GM21367 (cell line): Measurements from ENCODE around the gene DDX17.
A peak's percentile ranks its signal among the peaks of the same experiment; 100 is the strongest.

Source experiments
- ATAC-seq: cut with Tn5 transposase; IDR thresholded peaks from one replicate; pipeline ENCODE4 v1.9.1; 2021; ENCODE audit not compliant: unreplicated experiment

Gene DDX17

DNA sequence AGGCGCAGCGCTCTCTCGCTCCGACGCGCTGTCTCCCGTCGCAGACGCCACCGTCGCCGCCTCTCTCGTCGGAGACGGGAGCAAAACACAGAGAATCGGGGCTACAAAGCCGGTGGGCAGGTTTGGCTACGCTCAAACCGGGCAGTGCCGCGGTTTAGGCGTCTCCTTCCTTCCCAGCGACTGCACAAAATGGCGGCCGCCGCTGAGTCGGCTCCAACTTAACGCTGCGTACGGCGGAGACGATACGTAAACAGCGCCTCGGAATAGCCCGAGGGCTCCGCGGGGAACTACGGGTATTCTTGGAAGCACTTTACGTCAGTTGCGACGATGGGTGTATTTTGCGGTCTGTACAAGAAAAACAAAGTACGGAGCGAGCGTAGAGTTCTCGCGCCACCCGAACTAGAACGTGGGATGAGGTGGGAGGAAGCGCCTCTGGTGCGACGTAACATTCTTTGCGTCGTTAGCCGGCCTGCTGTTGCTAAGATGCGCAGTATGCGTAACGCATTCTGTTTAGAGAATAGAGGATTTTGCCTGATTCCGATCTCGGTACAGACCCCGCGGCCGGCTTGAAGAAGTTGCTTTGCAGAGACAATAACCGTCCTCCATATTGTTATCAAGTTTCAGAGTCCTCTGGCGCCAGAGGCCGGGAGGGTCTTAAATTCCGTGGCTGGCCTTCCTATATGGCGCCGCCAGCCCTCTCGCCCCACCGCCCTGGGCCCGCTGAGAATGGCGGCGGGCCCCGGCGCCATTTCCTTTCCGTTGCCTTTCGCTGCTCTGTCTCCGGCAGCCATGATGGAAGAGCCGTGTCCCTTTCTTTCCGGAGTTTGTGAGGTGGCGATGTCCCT lies at the start of gene DDX17:
TSS of gene DDX17 (minus strand) at position 194 of the 845 bp plus-strand sequence.
- peak; percentile 60 for ATAC-seq

DNA sequence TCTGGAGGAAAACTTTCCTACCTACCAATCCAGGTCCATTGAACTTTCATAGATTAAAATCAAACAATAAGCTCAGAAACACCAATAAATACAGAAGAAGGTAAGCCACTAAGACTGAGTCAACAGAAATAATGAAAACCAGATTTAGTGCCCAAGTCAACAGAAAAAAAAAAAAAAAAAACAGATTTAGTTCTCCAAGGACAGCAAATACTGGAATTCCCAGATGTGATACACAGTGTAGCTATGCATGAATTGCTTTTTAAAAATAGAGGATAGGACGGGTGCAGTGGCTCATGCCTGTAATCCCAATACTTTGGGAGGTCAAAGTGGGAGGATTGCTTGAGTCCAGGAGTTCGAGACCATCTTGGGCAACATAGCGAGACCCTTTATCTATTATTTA lies 48.2 kb upstream of the DDX17 start:
- no peak for ATAC-seq

DNA sequence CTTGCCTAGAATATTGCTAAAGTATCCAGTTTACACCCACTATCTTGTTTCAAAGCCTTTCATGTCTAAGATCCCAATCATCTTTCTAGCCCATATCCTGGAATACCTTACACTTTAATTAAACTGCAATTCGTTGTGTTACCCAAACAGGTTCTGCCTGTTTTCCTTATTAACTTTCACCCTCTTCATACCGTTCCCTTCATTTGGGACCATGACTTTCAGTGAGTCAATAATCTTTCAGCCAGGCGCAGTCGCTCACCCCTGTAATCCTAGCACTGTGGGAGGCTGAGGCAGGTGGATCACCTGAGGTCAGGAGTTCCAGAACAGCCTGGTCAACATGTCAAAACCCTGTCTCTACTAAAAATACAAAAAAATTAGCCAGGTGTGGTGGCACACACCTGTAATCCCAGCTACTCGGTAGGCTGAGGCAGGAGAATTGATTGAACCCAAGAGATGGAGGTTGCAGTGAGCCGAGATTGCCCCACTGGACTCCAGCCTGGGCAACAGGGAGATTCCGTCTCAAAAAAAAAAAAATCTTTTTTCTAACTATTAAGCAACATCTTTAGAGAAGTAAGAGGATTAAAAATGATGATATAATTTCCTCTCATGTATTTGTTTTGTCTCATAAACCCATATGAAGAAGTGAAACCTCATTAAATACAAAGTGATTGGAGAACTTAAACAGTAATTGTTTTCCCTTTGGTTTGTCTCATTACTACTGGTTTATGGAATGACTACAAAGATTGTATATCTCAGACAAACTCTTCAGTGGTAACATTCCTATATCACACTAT lies 43.2 kb upstream of the DDX17 start:
- ATAC-seq, result no peak

DNA sequence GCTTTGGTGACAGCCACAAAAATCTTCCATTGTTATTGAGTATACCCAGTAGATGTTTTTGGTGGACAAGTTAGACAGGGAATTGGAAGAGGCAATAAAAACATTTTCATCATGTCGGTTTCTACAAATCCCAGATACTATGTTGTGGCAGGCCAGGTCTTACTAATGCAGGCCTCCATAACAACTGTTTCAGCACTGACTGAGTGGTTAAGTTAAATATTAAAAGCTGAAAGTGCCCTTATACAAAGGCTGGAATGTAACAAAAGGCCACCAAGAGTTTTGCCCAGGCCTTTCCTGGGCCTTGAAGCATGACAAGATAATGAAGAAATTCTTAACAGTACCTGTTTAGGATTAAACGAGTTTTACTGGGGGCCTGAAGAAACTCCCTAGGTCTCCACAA lies 34.6 kb upstream of the DDX17 start:
- ATAC-seq, result no peak

DNA sequence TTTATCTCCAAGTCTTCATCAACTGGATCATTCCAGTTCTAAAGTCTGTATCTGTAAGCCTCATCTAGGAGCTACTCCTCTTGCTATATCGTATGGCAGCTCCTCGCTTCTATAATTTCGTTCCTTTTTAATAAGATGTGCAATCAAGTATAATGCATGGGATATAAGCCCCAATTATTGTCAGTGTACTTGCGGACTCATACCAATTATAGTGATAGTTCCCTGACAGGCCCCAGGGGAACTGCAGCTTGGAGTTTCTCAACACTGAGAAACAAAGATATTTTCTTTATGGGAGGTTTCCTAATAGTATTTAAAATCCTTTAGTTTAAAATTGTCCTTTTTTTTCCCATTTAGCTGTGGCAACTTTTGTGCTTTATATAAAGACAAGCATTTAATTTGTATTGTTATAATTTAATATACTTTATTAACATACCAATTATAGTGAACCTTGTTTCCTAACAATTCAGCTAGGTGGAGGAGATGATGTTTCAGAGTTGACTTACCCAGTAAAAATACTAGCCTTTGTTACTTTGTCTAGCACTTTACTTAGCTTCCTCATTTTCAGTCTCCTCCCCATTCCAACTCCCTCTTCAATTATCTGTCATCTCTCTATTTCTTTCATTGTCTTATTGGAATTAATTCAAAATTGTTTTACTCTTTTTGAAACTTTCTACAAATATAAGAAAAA lies 25.3 kb upstream of the DDX17 start:
- no peak for ATAC-seq

DNA sequence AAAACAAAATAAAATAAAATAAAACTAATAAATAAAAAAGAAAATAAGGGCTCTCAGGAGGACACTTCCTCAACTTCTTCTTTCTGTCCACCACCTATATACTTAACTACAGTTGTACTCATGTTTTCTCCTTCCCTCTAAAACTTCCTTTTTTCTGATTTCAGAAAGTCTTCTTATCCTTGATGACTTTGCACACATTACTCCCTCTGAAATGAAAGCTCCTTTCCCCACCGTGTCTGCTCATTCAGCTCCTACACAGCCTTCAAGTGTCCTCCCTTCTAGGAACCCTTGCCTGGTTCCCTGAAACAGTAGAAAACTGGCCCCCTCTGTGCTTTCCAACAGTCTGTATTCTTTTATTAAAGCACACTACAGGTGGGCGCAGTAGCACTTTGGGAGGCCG lies 18.3 kb upstream of the DDX17 start:
- ATAC-seq, result no peak

DNA sequence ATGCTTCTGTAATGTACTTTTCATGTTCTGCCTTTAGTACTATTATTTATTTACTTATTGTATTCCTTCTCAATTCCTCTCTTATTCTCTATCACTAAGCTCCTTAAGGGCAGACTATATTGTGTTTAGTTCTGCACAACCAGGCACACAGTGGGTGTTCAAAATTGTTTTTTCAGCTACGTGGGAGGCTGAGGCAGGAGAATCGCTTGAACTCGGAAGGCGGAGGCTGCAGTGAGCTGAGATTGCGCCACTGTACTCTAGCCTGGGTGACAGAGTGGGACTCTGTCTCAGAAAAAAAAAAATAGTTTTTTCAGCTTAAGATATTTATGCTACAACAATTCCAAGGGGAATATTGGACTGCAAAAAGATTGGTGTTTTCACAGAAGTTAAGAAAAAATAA lies 17.4 kb upstream of the DDX17 start:
- ATAC-seq, result no peak

DNA sequence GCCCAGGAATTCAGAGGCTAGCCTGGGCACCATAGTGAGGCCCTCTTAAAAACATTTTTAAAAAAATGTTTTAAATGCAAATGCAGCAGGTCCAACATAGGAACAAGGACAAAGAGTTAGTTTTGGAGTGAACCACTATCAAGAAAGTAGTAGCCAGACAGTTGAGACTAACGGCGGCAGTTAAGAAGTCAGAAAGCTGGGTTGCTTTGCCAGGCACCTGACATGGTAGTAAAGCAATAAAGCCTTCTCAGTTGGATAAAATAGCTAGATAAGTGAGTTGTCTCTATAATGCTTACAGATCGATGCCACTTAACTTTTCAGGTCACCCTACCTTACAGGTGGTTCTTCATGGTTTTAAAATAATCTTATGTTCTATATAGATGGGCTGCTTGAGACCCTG lies 16.9 kb upstream of the DDX17 start:
- ATAC-seq, result no peak

DNA sequence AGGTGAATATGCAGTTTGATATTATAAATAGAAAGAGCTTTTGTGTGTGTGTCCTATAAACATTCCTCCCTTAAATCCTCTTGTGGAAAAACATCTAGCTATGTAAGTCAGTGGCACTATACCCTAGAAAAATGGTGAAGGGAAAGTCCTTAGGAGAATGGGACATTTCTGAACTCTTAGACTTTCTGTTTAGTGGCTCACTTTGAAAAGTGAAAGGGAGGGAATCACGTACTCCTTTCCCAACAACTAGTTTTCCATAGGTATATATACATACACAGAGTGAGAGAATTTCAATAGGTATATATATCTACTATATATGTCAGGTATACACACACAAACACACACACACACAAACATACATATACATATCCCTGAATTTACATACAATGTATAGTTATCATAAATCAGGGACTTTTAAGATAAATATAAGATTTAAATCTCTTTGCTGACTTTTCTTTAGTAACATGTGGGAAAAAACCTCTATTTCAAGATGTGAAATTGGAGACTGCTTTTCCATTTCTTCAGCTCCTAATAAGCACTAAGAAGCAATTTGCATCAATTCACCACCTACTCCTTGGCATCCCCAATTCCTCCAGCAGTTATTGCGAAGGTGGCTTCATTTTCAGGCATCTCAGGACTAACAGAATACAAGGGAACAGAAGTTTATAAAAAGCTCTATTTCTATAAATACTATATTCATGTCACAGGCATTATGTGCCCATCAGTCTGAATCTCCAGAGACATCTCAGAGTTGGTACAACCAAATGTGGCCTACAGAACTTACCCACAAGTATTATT lies 13.5 kb upstream of the DDX17 start:
- ATAC-seq, result no peak

DNA sequence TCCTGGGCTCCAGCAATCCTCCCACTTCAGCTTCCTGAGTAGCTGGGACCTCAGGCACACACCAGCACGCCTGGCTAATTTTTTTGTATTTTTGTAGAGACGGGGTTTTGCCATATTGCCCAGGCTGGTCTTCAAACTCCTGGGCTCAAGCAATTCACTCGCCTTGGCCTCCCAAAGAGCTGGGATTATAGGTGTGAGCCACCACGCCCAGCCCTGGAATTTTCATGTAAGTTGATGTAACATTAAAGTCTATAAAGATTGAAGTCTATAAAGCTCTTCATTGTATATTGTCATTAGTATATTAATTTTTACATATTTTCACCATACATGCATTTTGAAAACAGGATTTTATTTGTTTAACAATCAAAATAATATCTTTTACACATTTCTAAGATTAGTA lies 12.5 kb upstream of the DDX17 start:
- ATAC-seq, result no peak

DNA sequence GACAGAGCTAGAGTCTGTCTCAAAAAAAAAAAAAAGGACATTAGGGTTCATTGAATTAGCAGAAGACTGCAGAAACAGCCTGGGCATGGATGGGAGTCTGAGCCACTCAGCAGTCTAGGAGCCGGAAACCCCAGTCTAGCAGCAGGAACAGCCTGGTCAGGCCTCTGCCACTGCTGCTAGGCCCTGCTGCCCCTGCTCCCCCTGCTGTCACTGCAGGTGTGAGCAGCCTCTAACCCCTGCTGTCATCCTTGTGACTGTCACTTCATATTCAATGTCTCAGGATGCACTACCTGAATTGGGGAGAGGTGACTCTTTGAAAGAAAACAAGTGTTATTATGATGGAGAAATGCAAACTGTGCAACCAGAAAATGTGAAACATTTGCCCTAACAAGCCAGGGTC lies 7.0 kb upstream of the DDX17 start:
- no peak for ATAC-seq

DNA sequence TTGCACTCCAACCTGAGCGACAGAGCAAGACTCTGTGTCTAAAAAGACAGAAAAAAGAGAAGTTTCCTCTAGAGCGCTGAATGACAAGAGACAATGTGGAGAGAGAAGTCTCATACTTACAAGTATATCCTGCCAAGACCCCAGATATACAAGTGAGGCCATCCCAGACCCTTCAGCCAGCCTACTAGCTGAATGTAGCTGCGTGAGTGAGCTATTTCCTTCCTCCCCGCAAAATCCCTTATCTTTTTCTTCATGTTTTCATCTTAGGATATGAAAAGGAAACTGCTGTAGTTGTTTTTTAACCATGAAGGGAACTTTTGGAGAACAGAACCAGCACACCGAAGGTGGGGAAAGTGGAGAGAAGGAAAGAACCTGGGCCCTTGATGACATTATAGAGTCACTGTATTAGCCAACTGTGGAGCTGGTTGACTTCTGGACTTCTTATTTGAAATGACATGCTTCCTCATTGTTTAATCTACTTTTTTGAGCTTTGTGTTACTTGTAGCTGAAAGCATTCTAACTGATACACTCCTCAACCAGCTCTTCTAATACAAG lies 4.4 kb upstream of the DDX17 start:
- ATAC-seq, result no peak

DNA sequence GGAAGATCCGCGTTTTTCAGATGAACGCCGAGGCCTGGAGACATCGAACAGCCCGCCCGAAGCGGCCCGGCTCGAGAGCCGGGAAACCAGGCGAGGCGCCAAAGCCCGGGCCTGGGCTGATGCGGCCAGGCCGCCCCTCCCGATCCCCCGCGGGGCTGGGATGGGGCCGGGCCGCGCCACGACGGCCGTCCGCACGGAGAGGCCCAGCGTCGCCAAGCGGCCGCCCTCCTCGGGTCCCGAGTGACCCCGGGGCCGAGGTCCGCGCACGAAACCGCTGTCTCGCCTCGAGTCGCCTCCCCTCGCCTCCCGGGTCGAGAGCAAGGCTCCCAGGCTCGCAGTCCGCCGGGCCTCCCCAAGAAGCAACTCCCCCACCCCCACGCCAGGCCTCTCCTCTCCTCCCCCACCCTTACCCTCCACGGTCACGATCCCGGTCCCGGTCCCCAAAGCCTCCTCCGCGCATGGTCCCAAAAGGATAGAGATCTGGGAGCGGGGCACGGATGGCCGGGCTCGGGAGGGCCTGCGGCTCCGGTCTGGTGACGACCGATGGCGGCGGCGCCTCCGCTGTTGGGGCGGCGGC lies 482 bp downstream of the DDX17 start:
- peak; percentile 21 for ATAC-seq

DNA sequence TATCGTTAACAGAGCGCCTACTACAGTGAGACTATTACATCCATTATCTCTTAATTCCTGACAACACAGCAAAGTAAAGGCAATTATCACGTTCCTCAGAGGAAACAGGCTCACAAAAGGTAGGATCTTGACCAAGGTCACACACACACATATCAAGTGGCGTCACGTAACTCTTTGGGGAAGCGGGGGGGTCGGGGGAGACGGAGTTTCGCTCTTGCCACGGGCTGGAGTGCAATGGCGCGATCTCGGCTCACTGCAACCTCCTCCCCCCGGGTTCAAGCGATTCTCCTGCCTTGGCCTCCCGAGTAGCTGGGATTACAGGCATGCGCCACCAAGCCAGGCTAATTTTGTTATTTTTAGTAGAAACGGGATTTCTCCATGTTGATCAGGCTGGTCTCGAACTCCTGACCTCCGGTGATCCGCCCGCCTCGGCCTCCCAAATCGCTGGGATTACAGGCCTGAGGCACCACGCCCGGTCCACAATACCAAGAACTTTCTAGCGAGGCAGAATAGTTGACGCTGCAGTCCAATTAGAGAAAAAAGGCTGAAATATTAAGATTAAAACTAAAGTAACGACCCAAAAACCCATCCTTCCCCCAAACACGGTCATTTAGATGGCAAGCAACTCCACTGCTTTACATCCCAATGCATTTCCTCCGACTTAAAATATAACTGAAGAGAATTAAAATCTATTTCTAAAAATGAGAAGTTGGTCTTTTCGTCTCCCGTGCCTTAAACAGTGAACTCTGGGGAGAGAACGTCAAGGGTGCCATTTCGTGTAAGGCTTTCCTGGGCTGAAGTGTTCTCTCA lies 1.2 kb downstream of the DDX17 start:
- no peak for ATAC-seq

DNA sequence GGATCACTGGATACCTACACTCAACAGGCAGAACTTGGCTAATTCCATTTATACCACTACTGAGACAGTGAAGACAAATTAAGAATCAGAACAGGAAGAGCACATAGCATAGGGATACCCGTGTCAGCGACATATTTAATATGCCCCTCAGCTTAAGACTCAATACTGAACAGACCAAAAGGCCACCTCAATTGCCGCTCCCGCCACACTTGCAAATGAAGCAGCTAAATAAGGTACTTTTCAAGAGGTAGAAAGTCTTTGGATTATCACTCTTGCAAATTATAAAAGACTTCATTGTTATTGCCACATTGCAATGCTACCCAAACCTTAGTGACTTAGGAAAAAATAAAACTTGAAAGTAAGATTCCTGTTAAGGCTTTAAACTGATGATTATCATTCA lies 3.1 kb downstream of the DDX17 start:
- ATAC-seq, result no peak

DNA sequence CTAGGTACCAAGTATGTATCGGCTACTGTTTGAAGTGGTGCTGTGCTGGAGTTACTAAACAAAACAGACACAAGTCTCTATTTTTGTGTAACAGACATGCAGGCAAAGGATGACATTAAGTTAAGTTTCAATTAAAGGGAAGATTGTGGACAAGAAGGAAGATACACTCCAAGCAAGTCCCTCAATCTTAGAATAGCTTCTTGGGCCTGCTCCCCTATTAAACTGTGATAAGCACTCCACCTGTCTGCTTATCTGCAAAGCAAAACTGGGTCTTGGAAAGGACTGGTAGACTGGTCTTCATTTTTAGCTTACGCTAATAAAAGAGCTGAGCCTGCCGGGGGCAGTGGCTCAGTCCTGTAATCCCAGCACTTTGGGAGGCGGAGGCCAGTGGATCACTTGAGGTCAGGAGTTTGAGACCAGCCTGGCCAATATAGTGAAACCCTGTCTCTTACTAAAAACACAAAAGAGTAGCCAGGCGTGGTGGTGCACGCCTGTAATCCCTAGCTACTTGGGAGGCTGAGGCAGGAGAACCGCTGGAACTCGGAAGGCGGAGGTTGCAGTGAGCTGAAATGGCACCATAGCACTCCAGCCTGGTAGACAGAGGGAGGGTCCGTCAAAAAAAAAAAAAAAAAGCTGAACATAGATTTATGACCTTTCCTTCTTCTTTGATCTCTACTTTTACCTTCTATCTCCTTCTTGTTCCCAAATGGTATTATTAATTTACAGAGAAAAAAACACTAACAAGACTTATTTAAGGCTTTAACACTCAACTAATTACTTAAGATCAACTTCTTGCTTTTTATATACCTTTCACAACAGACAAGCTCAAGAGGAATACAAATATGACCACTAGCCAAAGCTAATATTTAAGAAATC lies 4.1 kb downstream of the DDX17 start:
- ATAC-seq, result no peak

DNA sequence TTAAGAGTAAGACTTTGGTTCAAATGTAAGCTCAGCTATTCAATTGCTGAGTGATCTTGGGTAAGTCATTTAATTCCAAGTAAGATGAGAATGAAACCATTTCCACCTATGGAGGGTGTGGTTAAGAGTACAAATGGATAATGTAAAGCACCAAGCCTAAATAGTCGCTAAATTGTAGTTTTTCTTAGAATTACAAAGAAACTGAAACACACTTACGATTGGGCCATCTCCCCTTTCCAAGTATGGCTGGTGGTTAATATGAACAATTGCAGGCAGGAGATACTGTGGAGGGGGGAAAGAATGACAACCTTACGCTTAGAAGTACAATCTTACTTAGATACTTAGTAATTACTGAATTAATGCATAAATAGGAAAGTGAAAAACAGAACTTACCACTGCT lies 8.2 kb downstream of the DDX17 start:
- ATAC-seq, result no peak

DNA sequence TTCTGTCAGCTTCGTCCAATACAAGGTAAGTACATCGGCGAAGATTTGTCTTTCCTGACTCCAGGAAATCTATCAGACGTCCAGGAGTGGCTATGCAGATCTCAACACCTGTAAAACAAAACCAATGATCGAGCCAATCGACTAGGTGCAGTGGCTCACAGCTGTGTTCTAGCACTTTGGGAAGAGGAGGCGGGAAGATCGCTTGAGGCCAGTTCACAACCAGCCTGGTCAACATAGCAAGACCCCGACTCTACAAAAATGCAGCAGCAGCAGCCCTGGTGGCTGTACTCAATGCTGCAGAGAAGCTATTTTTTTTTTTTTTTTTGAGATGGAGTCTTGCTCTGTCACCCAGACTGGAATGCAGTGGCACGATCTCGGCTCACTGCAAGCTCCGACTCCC lies 11.2 kb downstream of the DDX17 start:
- ATAC-seq, result no peak

DNA sequence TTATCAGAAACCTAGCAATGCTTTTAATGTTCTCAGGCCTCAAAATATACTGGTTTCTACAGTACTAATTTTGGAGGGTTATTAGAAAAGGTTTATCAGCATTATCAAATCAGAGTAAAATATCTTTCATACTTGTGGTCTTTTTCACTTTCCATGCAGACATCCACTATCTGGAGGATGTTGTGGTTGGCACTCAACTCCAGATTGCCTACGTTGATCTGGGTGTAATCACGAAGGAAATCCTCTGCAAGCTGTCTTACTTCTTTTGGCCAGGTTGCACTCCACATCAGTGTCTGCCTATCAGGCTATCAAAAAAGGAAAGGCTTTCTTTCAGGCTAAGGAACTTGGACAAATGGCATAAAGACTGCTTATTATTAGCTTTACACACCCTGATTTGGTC lies 11.6 kb downstream of the DDX17 start:
- ATAC-seq, result no peak
